Measurements from ENCODE around the gene RC3H1. TPM values are rescaled to one million over a fixed set of nuclear protein-coding genes. Genes with fewer than 3 reads are reported as not detected.
"Not testable (repeated sequence)": the region's sequence is repeated elsewhere in the genome, so short reads cannot be mapped to it uniquely, and the experiment has no call there.

The RC3H1 gene
- total RNA-seq, 1 donor from 2014 or later: 56.7 TPM

- Mint-ChIP-seq H3K36me3 (ENCODE audit: low read depth, unreplicated experiment) (peaks cover 27% of the 10 kb centered on the region), H3K4me3 (ENCODE audit: unreplicated experiment) (no peak overlapping the region), H3K4me1 (ENCODE audit: unreplicated experiment) (no peaks in the 10 kb centered on the region), H3K27me3 (ENCODE audit: unreplicated experiment) (no peaks in the 10 kb centered on the region), H3K9me3 (ENCODE audit: unreplicated experiment) (no peaks in the 10 kb centered on the region), H3K27ac (ENCODE audit: unreplicated experiment) (no peak overlapping the region)
- DNase-seq (ENCODE audit: low spot score): no peak
- no peak for TF ChIP-seq CTCF (IDR thresholded peaks at IDR 0.05; ENCODE audit: unreplicated experiment)
Observed at GRCh38 chr1:173948594-173948993, 73.6 kb downstream of the RC3H1 start.

GRCh38 chr1:173946380-173946921 lies 75.7 kb downstream of the RC3H1 start:
- H3K4me1 Mint-ChIP-seq (ENCODE audit: unreplicated experiment): no peaks in the 10 kb centered on the region
- H3K27me3 Mint-ChIP-seq (ENCODE audit: unreplicated experiment): no peaks in the 10 kb centered on the region
- H3K9me3 Mint-ChIP-seq (ENCODE audit: unreplicated experiment): no peaks in the 10 kb centered on the region
- no peak for TF ChIP-seq CTCF (IDR thresholded peaks at IDR 0.05; ENCODE audit: unreplicated experiment)
- peaks cover 37% of the 10 kb centered on the region for H3K36me3 Mint-ChIP-seq (ENCODE audit: low read depth, unreplicated experiment)
- no peak overlapping the region for H3K27ac Mint-ChIP-seq (ENCODE audit: unreplicated experiment)
- no peak overlapping the region for H3K4me3 Mint-ChIP-seq (ENCODE audit: unreplicated experiment)
- no peak for DNase-seq (ENCODE audit: low spot score)

- DNase-seq (ENCODE audit: low spot score): no peak
- Mint-ChIP-seq H3K4me3 (ENCODE audit: unreplicated experiment) (no peak overlapping the region), H3K27ac (ENCODE audit: unreplicated experiment) (no peak overlapping the region), H3K27me3 (ENCODE audit: unreplicated experiment) (no peaks in the 10 kb centered on the region), H3K4me1 (ENCODE audit: unreplicated experiment) (peaks cover 4% of the 10 kb centered on the region), H3K36me3 (ENCODE audit: low read depth, unreplicated experiment) (peaks cover 25% of the 10 kb centered on the region), H3K9me3 (ENCODE audit: unreplicated experiment) (no peaks in the 10 kb centered on the region)
- TF ChIP-seq CTCF (IDR thresholded peaks at IDR 0.05; ENCODE audit: unreplicated experiment): no peak
Observed at GRCh38 chr1:173937062-173937461, 85.1 kb downstream of the RC3H1 start.

GRCh38 chr1:173934440-173934839 lies 87.7 kb downstream of the RC3H1 start:
- no peak overlapping the region for H3K27ac Mint-ChIP-seq (ENCODE audit: unreplicated experiment)

GRCh38 chr1:173930541-173930940 lies 91.6 kb downstream of the RC3H1 start:
- H3K27me3 Mint-ChIP-seq (ENCODE audit: unreplicated experiment); DNase-seq (ENCODE audit: low spot score); H3K9me3 Mint-ChIP-seq (ENCODE audit: unreplicated experiment); H3K27ac Mint-ChIP-seq (ENCODE audit: unreplicated experiment); H3K4me3 Mint-ChIP-seq (ENCODE audit: unreplicated experiment): not testable (repeated sequence)
- peaks cover 18% of the 10 kb centered on the region for H3K36me3 Mint-ChIP-seq (ENCODE audit: low read depth, unreplicated experiment)
- H3K4me1 Mint-ChIP-seq (ENCODE audit: unreplicated experiment): peaks cover 13% of the 10 kb centered on the region

More at GRCh38 chr1:173934440-173934839, 87.7 kb downstream of the RC3H1 start:
- no peak overlapping the region for H3K4me3 Mint-ChIP-seq (ENCODE audit: unreplicated experiment)
- H3K9me3 Mint-ChIP-seq (ENCODE audit: unreplicated experiment): no peaks in the 10 kb centered on the region
- peaks cover 4% of the 10 kb centered on the region for H3K4me1 Mint-ChIP-seq (ENCODE audit: unreplicated experiment)
- TF ChIP-seq CTCF (IDR thresholded peaks at IDR 0.05; ENCODE audit: unreplicated experiment): no peak
- no peak for DNase-seq (ENCODE audit: low spot score)
- peaks cover 20% of the 10 kb centered on the region for H3K36me3 Mint-ChIP-seq (ENCODE audit: low read depth, unreplicated experiment)
- H3K27me3 Mint-ChIP-seq (ENCODE audit: unreplicated experiment): no peaks in the 10 kb centered on the region

Data from endothelial cell (in vitro differentiated cells).